NCI-H2196 treated with DMSO at 0.1 percent for 48 hours (cell line): ENCODE results near the gene KRTAP5-5.
"Not testable (repeated sequence)": the region's sequence is repeated elsewhere in the genome, so short reads cannot be mapped to it uniquely, and the experiment has no call there.

Source experiments
- DNase-seq: peaks from one replicate; lab custom pipeline; 2025; ENCODE audit not compliant: unreplicated experiment; lab: John Stamatoyannopoulos, UW

KRTAP5-5 gene

DNA sequence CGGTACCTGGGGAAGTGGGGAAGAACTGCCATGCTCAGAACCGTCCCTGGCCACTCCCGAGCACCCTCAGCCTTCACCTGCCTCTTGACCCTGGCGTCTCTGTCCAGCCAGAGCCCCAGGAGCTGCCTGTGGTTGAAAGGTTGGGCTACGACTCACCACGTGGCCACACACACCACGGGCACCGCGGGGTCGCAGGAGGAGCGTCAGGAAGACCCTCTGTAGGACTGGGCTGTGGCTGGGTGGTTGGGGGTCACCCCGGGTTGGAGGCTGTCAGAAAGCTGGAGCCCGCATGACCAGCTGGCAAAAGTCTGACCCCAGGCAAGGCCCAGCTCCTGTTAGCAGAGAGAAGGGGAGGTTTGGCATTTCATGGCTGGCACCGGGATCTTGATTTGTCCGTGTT lies 11.5 kb downstream of the KRTAP5-5 start:
- DNase-seq: no peak

DNA sequence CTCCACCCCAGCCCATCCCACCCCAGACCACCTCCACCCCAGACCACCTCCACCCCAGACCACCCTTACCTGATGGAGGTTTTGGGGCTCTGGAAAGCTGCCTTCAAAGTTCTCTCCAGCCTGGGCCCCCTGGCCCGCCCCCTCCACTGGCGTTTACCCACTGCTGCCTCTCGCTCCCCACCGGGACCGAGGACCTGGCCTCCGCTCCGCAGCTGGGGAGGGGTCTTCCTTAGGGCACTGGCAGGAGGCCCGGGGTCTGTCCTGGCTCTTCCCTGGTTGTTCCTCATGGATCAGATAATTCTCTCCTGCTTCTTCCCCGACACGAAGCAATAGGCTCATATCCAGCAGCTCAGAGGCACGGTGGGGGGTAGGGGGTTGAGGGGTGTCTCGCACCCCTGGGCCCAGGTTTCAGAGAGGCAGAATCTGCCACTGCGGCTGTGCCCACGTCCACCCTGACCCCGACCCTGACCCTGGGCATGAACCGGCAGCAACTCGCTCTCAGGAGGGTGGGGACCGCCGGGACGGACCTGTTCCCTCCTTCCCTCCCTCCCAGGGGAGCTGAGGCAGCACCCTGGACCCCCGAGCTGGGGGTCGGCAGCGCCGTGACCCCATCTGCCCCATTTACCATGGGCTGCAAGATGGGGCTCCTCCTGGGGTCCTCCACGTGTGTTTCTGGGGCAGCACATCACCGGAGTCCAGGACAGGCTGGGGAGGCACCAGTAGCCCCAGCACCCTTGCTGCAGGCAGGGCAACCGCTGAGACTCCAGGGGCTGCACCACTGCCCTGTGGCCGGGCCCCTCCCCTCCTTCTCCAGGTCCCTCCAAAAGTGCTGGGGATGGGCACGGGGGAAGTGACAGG lies 12.9 kb downstream of the KRTAP5-5 start:
- DNase-seq: no peak

DNA sequence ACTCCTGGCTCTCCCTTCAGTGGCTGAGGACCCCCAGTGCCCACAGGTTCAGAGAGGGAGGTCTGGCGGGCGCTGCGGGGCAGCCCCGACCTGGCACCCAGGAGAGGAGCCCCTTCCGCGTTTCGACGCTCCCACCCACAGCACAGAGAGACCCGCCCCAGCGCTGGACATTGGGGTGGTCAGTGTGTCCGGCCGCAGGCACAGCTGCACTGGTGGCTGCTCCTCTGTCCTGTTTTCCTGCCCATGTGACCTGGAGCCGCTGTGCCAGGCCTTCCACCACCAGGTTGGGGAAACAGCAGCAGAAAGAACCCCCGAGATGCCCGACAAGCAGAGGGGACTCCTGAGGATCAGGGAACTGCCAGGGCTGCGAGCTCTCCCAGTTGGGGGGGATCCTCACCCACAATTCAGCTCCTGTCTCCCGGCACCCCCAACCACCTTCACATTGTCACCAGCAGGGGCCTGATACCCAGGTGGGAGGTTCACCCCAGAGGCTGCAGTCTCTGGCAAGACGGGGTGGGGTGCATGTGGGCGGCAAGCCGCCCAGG lies 13.6 kb downstream of the KRTAP5-5 start:
- DNase-seq: no peak

DNA sequence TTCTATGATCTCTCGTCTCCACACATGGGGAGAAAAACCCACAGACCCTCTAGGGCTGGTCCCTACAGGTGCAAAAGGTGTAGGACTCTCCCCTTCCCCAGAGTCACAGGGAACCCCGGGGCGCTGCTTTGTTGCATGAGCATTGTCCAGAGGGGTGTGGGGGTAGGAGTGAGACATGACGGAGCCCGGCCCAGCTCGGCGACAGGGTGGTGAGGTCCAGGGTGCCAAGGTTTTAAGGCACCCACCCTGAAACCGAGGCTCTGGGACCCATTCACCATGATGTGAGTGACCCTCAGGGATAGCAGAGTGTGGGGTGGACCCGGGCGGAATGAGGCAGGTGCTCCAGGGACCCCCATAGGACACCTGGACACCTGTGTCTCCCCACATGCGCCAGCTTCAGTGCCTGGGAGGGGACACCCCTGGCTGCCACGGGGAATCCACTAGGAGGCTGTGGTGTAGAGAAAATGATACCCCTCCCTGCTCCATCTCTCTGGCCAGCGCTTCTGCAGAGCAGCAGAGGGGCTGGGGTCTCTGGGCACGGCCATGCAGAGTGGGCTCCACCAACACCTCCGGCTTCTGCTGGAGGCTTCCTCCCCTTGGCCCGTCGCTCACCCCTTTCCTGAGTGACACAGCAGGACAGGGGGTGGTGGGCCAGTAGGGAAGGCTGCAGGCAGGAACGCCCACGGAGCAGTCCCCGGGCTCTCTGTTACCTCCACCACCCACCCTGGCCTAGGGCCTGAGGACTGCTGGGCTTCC lies 15.2 kb downstream of the KRTAP5-5 start:
- DNase-seq: no peak

DNA sequence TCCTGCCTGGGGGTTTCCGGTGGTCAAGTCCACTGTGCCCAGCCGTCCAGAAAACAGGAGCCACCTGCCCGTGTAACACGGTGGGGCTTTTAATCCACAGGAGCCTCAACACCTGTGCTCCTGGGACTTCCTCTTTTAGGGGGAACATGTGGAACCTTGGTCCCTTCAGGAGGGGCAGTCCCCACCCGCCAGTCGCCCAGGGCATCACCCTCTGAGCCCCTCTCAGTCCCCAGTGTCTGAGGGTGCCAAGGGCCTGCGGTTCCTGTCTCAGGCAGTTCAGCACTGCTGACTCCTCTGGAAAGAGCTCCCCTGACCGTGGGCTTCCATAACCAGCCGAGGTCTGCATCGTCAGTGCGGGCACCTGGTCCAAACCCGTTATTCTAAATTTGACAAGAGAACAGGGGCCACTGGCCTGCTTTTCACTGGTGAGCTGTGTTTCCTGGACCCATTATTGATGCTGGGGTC lies 15.8 kb downstream of the KRTAP5-5 start:
- no peak for DNase-seq

DNA sequence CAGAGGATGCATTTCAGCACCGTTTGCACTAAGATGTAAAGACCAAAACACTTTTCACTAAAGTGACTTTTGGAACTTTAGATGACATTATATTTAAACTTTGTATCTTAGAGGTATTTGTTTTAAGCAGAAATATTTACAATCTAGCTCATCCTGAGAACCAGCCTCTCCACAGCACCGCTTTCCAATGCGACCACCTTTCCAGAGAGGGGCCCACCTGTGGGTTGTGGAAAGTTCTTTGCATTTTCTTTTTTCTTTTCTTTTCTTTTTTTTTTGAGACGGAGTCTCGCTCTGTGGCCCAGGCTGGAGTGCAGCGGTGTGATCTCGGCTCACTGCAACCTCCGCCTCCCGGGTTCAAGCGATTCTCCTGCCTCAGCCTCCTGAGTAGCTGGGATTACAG lies 17.0 kb downstream of the KRTAP5-5 start:
- DNase-seq: not testable (repeated sequence)

DNA sequence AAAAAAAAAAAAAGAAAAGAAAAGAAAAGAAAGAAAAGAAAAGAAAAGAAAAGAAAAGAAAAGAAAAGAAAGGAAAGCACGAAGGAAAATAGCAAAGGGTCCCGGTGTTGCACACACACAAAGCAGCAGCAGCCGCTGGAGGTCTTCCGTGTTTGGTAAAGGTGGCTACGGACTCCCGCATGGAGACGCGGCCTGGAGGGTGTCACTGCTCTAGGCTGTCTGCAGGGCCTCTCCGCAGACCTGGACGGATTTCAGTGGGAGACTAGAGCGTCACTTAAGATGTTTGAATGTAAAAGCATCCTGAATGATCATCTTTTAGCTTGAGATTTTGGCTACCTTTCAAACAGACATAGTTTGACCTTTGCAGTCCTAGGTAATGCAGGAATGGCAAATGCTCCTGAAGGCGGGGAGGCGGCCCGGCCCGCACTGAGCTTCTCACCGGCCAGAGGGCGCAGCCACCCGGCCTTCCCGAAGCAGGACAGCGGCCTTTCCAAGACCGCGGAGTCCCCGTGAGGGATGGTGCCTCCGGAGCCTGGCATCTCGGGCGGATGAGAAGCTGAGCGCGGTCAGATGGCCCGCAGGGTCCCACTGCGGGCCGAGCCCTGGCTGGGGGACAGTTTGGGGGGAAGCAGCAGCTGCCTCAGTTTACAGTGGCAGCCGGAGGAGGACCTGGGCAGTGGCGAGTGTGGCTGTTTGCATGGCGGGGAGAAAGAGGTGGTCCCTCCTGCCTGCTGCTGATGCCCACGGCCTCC lies 18.5 kb downstream of the KRTAP5-5 start:
- DNase-seq: no peak

DNA sequence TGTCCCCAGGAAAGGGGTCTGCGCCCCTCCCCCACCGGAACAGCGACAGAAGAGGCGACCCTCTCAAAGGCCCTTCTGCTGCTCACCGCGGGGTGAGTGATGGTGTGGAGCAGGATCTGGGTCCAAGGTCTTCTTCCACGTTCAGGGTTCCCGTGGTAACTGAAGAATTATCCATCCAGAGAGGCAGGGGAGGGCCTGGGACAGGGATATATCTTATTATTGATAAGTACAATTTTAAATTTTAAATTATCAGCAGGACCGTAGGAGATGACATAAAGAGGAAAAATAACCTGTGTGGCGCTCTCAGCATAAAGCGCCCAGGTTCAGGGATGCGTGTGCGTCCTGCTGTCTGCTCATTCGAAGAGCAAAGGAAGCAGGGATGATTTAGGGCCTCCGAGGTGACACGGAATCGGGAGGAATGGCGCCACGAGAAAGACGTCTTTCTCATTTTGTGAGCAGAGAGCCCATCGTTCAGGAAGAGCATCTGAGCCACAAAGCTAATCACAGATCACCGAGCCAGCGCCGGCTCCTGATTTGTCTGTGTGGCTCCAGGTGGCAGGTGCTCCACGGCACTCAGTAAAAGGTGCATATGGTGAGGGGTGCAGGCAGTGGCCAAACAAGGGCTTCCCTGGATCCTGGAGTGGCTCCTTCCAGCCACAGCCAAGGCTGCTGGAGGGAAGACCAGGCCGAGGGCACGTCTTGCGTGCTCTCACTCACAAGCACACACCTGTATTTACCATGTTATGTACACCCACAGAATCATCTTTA lies 19.3 kb downstream of the KRTAP5-5 start:
- DNase-seq: no peak

DNA sequence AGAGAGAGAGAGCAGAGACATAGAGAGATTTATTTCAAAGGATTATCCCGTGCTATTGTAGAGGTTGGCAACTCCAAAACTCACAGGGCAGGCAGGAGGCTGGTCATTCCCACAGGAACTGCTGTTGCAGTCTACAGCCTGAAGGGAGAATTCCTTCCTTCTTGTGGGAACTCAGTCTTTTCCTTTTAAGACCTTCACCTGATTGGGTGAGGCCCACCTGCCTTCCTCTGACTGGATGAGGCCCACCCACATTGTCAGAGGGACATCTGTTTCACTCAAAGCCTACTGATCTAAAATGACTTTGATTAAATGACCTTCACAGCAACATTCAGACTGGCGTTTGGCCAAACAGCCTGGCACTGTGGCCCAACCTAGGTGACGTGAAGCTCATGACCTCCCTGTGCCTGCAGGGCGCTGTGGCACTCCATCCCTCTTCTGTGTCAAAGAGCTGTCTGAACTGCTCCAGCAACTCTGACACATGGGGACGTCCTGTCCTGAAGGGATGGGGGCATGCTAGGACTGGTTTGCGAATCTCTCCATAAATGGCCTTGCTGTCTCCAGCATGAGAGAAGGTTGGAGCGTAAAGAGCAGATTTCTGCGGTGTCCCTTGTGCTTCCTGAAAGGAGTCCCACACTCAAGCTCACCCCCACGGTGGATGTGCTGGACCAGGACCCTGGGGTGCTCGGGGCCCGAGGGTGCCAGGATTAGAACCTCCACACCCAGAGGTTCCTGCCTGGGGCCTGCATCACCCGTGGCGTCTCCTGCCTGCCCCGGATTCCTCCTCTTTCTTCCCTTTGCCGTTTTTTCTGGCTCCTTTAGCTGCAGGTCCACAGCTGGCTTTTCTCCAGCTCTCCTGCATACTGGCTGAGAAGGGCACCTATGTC lies 20.7 kb downstream of the KRTAP5-5 start:
- no peak for DNase-seq

DNA sequence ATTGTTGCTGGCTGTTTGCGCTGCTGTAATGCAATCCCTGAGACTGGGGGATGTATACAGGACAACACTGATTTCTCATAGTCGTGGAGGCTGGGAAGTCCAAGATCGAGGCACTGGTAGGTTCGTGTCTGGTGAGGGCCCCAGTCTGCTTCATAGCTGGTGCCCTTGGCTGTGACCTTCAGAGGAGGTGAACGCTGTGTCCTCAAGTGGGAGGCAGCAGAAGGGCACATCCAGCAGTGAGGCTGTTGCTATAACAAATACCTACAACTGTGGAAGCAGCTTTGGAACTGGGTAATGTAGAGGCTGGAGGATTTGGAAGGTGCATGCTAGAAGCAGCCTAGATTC lies 21.3 kb downstream of the KRTAP5-5 start:
- DNase-seq: no peak

DNA sequence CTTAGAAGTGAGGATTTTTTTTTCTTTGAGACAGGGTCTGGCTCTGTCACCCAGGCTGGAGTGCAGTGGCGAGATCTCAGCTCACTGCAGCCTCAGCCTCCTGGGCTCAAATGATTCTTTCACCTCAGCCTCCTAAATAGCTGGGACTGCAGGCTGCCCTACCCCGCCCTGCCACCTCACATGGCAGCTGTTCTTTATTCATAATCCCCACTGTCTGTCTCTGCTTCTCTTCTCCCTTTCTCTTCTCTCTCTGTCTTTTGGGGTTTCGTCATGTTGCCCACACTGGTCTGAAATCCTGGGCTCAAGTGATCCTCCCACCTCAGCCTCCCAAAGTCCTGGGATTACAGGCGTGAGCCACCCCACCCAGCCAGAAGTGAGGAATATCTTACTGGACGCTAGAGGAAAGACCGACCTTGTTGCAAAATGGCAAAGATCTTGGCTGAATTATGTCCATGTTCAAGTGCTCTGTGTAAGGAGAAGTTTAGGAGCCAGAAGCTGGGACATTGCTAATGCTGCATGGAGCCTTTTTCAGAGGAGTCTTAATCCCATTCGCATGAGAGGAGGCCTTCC lies 21.9 kb downstream of the KRTAP5-5 start:
- DNase-seq: no peak

DNA sequence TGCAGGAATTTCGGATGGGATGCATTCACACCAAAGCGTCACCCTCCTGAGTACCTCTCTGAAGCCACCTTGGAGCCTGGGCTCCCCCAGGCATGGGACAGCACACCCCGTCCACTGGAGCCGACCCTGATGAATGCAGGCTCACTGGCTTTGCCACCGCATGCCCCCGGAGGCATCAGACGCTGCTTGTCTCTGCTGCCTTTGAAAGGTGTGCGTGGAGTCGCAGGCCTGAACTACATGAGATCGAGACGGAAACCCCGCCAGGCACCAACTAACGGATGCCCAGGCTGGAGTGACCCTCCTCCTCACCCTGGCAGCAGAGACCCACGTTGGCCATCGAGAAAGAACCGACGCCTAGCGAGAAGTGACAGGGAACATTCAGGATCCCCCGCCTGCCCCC lies 22.5 kb downstream of the KRTAP5-5 start:
- DNase-seq: no peak

DNA sequence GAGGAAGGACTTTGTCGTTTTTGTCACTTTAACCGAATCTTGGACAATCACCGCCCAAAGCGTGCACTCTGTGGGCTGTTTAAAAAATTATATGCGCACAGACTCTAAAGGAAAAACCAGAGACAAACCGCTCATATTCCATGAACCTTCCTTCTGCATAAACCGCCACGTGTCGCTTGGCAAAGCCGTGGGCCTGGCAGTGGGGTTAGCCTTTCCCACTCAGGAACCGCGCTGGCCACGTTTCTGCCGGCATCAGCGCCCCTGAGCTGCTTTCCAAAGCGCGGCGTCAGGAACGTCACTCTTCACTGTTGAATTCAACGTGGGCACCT lies 22.8 kb downstream of the KRTAP5-5 start:
- DNase-seq: no peak

DNA sequence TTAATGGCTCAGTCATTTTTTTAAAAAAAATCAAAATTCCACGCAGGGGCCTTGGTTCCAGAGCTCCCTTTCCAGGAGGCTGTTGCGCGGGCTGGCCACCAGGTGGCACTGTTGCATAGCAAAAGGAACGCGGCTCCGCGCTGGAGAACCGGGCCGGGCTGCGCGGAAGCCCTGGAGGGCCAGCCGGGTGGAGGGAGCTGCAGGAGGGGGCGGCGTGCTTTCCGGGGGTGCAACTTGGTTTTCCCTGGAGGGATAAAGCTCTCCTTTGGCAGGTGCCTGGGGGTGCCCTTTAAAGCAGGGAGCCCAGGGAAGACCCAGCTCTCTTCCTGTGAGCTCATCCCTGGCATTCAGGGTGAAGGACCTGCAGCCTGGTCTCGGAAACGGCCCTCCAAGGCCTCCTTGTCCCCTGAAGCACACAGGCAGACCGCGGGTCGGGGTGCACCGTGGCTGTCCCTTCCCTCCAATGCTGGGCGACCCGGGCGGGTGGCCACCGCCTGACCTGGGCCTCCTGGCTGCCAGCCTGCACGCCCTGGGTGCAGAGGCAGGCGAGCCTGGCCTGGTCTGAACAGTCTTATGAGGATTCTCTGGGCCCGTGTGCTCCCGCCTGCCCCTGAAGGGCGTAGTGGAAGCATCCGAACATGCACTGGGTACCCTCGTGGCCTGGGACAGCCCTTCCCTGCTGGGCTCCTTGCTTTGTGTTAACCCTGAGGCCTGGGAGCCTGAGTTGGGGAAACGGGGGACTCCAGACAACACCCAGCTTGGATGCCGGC lies 23.4 kb downstream of the KRTAP5-5 start:
- DNase-seq: peak; percentile 39

DNA sequence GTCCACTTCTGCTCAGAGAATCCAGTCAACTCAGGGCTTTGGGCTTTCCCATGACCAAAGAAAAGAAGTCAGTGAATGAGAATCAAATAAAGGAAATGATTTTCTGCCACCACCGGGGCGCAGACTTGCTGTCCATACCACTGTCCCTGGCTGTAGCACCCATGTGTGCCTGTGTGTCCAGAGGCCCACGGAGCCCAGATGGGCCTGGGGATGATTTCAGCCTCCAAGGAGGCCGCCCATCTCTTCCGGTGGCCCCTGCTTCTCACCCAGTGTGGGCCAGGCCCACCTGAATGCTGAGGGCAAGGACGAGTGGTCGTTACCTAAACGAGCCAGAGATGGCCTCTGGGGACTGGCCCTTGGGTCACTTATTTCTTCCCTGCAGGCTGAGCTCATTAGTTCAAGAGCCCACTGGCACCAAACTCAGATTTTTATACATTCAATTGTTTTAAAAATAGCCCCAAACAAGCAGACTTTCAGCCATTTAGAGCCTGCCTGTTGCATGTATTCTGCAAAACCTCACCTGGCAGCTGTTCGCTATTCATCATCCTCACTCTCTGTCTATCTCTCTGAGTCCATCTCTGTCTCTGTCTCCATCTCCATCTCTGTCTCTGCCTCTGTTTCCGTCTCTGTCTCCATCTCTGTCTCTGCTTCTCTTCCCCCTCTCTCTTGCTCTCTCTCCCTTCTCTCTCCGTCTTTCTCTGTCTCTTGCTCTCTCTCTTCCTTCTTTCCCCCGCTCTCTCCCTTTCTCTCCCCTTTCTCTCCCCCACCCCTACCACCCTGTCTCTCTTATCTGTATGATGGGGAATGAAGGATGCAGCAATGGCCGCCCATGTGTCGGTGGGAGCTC lies 24.2 kb downstream of the KRTAP5-5 start:
- DNase-seq: no peak

DNA sequence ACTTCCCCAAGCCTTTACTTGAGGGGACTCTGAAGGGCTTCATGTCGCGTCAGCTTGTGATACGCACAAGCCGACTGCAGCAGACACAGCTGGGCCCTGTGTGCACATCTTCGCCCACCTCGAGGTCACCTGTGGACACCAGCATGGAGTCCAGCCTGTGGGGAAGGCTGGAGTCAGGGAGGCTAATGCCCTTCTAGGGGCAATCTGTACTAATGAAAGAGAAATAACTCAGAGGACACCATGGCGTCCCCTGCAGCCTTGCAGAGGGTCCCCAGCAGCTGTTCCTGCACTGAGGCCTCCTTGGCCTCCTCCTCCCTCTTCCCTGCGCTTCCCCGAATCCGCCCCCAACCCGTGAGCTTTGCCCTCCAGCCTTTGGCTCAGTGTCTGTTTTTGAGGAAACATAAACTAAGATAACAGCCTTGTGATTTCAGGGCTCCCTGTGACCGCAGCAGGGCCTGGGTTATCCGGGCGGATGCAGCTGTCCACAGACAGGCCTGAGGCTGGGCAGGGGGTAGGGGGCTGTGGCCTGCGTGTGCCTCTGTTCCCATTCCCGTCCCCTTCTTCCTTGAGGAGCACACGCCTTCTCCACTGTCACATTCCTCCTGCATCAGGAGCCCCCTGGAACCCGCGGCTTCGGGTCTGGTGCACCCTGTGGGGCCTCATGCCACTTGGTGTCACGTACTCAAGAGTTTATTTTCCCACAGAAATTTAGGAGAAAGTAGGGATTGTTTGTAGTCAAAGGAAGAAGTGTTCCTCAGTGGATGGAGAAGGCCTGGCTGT lies 25.0 kb downstream of the KRTAP5-5 start:
- no peak for DNase-seq
